Activated CD4-positive, CD25-positive, alpha-beta regulatory T cell treated with anti-CD3 and anti-CD28 coated beads, Interleukin-2, amount 50 U/mL, for 72 hours (primary cell): Measurements from ENCODE around the gene KREMEN1.

Experiments used
- DNase-seq: peaks from one replicate; pipeline ENCODE4 v3.0.0; 2021

Gene KREMEN1

GRCh38 chr22:29049655-29050263 is 23.1 kb upstream of the KREMEN1 start:
- no peak for DNase-seq

- DNase-seq: no peak
Observed at GRCh38 chr22:29050457-29050856, 22.4 kb upstream of the KREMEN1 start.

GRCh38 chr22:29053048-29053702 is 19.7 kb upstream of the KREMEN1 start:
- no peak for DNase-seq

- DNase-seq: no peak
Observed at GRCh38 chr22:29054251-29054767, 18.5 kb upstream of the KREMEN1 start.

GRCh38 chr22:29055192-29055830 is 17.5 kb upstream of the KREMEN1 start:
- no peak for DNase-seq

GRCh38 chr22:29056472-29056871 is 16.4 kb upstream of the KREMEN1 start:
- no peak for DNase-seq

GRCh38 chr22:29060251-29060869 is 12.5 kb upstream of the KREMEN1 start:
- DNase-seq: no peak

GRCh38 chr22:29060931-29061330 is 11.9 kb upstream of the KREMEN1 start:
- DNase-seq: no peak

- DNase-seq: no peak
Observed at GRCh38 chr22:29061773-29062172, 11.1 kb upstream of the KREMEN1 start, which contains the start of gene C22orf31. C22orf31 (minus strand) TSS chr22:29061831; CDS start chr22:29061792, 39 bp downstream.

GRCh38 chr22:29062286-29062821 is 10.5 kb upstream of the KREMEN1 start:
- DNase-seq: no peak

GRCh38 chr22:29065468-29066190 is 7.2 kb upstream of the KREMEN1 start:
- no peak for DNase-seq

- DNase-seq: no peak
Observed at GRCh38 chr22:29069463-29069862, 3.4 kb upstream of the KREMEN1 start.

- DNase-seq: no peak
Observed at GRCh38 chr22:29070490-29070889, 2.3 kb upstream of the KREMEN1 start.

GRCh38 chr22:29071261-29072045 is 1.4 kb upstream of the KREMEN1 start:
- DNase-seq: peak; percentile 44

GRCh38 chr22:29072193-29072978 is 449 bp upstream of the KREMEN1 start:
- peak; percentile 85 for DNase-seq

- no peak for DNase-seq
Observed at GRCh38 chr22:29073618-29074275, 912 bp downstream of the KREMEN1 start.

- no peak for DNase-seq
Observed at GRCh38 chr22:29074276-29074772, 1.5 kb downstream of the KREMEN1 start.

- no peak for DNase-seq
Observed at GRCh38 chr22:29078036-29078868, 5.4 kb downstream of the KREMEN1 start.

GRCh38 chr22:29078869-29079207 is 6.0 kb downstream of the KREMEN1 start:
- no peak for DNase-seq
